Retinal pigment epithelial cell (primary cell): ENCODE data around the gene GJC1.

ENCODE experiments used
- DNase-seq: peaks from one replicate; pipeline ENCODE4 v3.0.0-alpha.2; 2010; ENCODE audit warnings: low read depth
- H3K4me3 ChIP-seq: 2 replicates; pipeline ENCODE4 v1.5.1; 2011; ENCODE audit warnings: mild to moderate bottlenecking, low read length, control low read depth, moderate library complexity
- TF ChIP-seq, protein P1 (sequence below): conservative IDR thresholded peaks from 2 replicates; pipeline ENCODE4 v1.5.1; 2011; ENCODE audit warnings: low read depth, low read length, control low read depth, inconsistent platforms

GJC1 gene

DNA sequence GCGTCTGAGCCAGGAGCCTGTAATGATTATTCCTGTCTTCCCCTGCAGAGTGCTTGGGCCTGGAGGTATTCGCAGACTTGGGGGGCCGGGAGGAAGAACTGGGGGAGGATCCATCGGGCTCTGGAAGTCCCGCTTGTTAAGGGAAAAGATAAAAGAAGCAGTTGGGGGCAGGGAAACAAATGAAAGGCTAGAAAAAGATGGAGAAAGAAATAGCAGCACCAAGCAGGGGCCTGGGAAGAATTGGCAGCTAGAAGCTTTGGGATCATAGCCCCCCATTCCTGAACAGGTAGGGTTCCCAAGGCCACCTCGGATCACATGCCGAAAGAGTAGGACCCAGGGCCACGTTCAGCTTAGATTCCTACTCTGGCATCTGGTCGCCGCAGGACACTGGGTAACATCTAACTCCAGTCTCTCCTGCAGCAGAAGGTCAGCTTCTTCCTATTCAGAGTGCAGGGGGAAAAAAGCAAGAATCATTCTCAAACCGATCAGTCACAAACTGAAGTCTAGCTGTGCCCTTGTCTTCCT is 47.7 kb downstream of the GJC1 start:
- no peak for DNase-seq
- no peak overlapping the region for H3K4me3 ChIP-seq
- TF ChIP-seq, protein P1, sequence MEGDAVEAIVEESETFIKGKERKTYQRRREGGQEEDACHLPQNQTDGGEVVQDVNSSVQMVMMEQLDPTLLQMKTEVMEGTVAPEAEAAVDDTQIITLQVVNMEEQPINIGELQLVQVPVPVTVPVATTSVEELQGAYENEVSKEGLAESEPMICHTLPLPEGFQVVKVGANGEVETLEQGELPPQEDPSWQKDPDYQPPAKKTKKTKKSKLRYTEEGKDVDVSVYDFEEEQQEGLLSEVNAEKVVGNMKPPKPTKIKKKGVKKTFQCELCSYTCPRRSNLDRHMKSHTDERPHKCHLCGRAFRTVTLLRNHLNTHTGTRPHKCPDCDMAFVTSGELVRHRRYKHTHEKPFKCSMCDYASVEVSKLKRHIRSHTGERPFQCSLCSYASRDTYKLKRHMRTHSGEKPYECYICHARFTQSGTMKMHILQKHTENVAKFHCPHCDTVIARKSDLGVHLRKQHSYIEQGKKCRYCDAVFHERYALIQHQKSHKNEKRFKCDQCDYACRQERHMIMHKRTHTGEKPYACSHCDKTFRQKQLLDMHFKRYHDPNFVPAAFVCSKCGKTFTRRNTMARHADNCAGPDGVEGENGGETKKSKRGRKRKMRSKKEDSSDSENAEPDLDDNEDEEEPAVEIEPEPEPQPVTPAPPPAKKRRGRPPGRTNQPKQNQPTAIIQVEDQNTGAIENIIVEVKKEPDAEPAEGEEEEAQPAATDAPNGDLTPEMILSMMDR: no peak

DNA sequence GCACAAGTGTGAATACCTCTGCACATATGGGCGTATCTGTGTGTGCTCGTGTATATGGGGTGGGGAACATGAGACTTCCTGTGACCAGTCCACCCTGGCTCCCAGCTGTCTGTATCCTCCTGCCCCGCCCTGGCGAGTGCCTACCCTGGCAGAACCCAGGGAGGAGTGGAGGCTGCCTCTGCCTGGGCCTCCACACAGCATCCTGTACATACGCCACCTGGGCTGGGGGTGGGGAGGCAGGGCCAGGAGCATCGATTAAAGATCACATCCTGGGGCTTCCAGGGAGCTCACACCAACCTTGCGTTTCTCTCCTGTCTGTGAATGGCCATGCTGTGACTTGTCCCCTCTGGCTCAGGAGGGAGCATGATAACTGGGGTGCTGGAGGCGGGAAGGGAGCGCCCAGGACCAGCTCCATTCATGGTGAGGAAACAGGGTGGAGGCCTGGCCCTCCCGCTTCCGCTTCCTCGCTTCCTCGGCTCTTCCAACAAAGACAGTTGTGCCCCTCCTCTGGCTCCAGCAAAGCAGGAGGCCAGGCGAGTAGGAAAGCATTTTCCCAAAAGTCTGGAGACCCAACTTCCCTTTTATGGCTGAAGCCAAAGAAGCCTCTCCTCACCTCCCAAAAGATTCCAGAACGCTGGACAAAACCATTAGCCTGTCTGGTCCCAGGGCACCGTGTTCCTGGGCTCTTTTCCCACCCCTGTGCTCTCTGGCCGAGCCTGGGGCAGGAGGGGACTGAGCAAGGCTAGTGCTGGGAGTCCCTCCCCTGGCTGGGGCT is 48.3 kb downstream of the GJC1 start:
- TF ChIP-seq, protein P1: no peak
- DNase-seq: no peak
- no peak overlapping the region for H3K4me3 ChIP-seq

DNA sequence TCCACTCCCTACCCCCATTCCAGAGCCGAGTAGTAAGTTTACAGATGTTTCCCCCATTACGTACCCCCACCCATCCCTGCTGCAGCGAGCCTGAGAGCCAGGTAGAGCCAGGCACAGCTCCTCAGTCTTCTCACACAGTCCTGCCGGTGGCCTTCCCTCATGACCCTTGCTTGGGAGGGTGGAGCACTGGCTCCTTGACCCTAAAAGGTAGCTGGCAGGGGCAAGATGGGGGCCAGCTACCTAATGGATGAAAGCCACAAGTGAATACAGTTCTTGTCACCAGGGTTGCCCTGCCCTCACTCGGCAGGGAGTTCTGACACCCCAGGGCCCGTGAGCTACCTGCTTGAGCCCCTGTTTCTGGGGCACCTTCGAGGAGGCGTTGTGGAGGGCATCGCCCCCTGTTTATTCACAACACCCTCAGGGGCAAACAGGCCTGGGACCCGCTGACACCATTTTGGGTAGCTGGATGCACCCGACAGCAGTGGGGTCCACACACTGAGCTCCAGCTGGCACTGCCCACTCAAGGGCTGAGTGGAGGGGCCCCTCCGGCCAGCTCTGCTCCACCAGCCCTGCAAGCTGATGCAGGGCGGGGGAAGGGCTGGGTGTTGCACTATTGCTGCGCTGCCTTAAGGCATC is 49.1 kb downstream of the GJC1 start:
- DNase-seq: no peak
- H3K4me3 ChIP-seq: no peak overlapping the region
- TF ChIP-seq, protein P1: no peak

DNA sequence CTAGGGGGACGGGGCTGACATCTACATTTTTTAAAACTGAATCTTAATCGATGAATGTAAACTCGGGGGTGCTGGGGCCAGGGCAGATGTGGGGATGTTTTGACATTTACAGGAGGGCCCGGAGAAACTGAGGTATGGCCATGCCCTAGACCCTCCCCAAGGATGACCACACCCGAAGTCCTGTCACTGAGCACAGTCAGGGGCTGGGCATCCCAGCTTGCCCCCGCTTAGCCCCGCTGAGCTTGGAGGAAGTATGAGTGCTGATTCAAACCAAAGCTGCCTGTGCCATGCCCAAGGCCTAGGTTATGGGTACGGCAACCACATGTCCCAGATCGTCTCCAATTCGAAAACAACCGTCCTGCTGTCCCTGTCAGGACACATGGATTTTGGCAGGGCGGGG is 49.9 kb downstream of the GJC1 start:
- TF ChIP-seq, protein P1: no peak
- H3K4me3 ChIP-seq: no peak overlapping the region
- DNase-seq: no peak

DNA sequence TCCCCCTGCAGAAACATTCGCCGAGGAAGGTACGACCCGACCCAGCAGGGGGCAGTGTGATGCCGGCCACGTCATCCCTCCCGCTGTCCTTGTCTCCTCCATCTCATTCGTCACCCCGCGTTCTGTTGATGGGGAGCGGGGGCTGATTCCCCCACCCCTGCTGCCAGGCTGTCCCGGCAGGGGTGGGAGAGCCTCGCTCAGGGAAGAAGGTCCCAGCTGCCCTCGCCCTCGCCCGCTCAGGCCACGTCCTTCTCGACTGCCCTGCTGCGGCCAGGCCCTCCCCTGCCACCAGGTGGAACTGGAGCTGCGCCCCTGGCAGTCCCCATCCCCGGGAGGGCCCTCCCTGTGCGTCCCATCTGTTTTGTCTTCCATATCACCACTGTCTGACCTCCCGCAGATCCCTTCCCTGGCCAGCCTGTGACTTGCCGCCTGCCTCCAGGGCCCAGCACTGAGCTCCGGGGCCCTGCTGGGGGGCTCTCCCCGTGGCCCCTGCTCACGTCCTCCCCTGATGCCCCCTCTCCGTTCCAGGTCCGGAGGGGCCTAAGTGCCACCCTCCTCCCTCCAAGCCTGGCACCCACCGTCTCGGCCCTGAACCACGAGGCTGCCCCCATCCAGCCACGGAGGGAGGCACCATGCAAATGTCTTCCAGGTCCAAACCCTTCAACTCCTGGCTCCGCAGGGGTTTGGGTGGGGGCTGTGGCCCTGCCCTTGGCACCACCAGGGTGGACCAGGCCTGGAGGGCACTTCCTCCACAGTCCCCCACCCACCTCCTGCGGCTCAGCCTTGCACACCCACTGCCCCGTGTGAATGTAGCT is 50.7 kb downstream of the GJC1 start:
- TF ChIP-seq, protein P1: peak; percentile 76
- no peak for DNase-seq
- peak overlapping the region; percentile 55 for H3K4me3 ChIP-seq

DNA sequence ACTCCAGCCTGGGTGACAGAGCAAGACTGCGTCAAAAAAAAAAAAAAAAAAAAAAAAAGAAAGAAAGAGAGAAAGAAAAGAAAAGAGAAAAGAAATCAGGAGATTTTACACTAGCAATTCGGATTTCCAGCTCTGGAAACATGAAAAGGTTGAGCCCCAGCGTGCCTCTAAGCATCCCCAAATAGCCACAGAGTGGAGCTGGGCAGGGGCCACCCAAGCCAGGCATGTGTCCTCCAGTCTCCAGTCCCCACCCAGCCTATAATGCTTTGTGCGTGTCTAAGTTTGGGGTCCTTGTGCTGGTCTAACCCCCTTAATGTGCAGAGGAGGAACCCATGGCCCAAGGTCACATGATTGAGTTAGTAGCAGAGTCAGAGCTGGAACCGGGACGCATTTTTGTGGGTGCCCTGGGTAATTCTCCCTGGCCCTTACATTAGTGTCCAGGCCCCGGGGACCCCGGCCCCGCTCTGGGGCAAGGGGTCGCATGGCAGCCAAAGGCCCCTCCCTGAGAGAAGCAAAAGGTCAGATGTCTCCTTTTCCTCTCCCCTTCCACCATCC is 51.4 kb downstream of the GJC1 start:
- DNase-seq: no peak
- peak overlapping the region; percentile 55 for H3K4me3 ChIP-seq
- TF ChIP-seq, protein P1: no peak
